GM12891 (cell line): ENCODE data around the gene PRKAG3.

Experiments used
- PAX5 ChIP-seq: IDR thresholded peaks from 2 replicates; pipeline ENCODE4 v1.6.1; 2011; ENCODE audit warnings: low read length, moderate library complexity, mild to moderate bottlenecking; ENCODE audit not compliant: insufficient read depth, severe bottlenecking
- POLR2A ChIP-seq: IDR thresholded peaks from 2 replicates; pipeline ENCODE4 v1.6.1; 2011; ENCODE audit warnings: low read depth, low read length, control low read depth
- POLR2AphosphoS5 ChIP-seq: IDR thresholded peaks from 2 replicates; pipeline ENCODE4 v1.6.1; 2011; ENCODE audit warnings: low read depth, low read length, control low read depth
- POU2F2 ChIP-seq: IDR thresholded peaks from 2 replicates; pipeline ENCODE4 v1.6.1; 2011; ENCODE audit warnings: low read depth, mild to moderate bottlenecking, control low read depth, low read length, moderate library complexity
- SPI1 ChIP-seq: IDR thresholded peaks from 2 replicates; pipeline ENCODE4 v1.6.1; 2011; ENCODE audit warnings: low read depth, low read length, control low read depth
- TAF1 ChIP-seq: IDR thresholded peaks from 2 replicates; pipeline ENCODE4 v1.6.1; 2011; ENCODE audit warnings: low read depth, low read length, control low read depth

DNA sequence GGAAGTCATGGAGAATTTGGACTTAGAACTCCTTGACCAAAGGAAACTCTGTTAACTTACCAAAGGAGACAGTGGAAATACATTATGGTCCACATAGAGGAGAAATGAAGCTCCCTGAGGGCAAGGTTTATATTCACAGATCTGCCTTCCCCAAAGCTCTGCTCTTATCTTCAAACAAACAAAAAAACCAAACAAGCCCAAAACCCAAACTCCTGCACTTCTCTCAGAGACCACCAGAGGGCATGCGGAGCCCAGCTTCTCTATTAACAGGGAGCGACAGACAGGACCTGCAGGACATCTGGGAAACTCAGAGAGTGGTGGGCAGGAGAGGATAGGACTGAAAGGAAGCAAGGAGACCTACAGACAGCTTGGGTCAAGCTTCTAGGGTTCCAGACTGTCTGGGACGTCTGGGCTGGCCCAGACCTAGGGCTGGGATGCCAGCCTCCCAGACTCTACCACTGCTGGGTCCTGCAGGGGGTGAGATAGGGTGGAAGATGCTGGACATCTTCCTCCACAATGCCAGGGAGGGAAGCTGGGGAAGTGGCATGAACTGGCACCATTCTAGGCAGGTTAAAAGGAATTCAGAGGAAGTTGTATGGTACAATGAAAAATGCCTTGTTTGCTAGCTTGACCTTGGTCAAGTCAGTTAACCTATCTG, 45.1 kb upstream of the PRKAG3 start:
- TF ChIP-seq POLR2A (no peak), TAF1 (no peak), POLR2AphosphoS5 (no peak), SPI1 (no peak), PAX5 (no peak), POU2F2 (no peak)
